Skeletal muscle satellite cell (primary cell): ENCODE results near the gene MCCC1.
"Not testable (repeated sequence)": the region's sequence is repeated elsewhere in the genome, so short reads cannot be mapped to it uniquely, and the experiment has no call there.

ENCODE experiments used
- H3K27me3 ChIP-seq: 2 replicates; pipeline ENCODE4 v1.7.0; 2013; ENCODE audit warnings: low read length; ENCODE audit not compliant: control insufficient read depth, insufficient read depth
- H3K36me3 ChIP-seq: 2 replicates; pipeline ENCODE4 v1.7.0; 2013; ENCODE audit warnings: mild to moderate bottlenecking, control low read depth, low read length; ENCODE audit not compliant: insufficient read depth
- H3K4me1 ChIP-seq: 2 replicates; pipeline ENCODE4 v1.7.0; 2013; ENCODE audit warnings: low read length; ENCODE audit not compliant: control insufficient read depth, insufficient read depth
- H3K4me2 ChIP-seq: 2 replicates; pipeline ENCODE4 v1.7.0; 2013; ENCODE audit warnings: mild to moderate bottlenecking, low read length
- H3K4me3 ChIP-seq: 2 replicates; pipeline ENCODE4 v1.7.0; 2013; ENCODE audit warnings: low read length
- H3K9ac ChIP-seq: 2 replicates; pipeline ENCODE4 v1.7.0; 2013; ENCODE audit warnings: mild to moderate bottlenecking, low read depth, low read length, moderate library complexity
- H3K9me3 ChIP-seq: replicated peaks from 2 replicates; pipeline ENCODE4 v1.7.0; 2013; ENCODE audit warnings: mild to moderate bottlenecking, control low read depth, low read length

The MCCC1 gene

DNA sequence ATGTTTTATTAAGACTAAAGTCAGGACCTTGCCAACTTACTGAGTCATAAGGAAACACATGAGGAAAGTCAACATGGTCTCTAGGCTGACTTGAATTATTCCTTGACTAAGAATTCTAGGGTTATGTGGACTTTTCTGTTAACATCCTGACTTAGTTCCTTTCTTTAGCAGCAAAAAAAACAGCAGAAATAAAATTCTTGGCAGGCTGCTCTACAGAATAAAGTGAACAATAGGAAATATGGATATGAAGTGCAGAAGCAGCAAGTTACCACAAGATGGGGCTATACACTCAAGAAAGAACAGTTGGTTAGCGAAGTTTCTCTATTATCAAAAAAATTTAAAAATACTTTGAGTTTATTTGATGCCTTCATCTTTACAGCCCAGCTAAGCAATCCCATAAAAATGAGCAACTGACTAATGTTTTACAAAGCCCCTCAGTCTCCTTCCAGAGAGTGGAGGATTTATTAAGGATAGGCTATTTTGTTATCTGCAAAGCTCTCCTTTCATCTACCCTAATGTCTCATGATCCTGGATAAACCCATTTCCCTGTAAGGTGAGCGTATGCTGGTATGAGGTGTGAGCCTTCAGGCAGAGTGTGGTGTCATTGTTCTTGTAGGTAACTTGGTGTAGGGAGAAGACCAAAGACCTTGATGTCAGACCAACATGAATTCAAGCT, 23.1 kb upstream of the MCCC1 start:
- Histone ChIP-seq H3K36me3 (no peaks in the 10 kb centered on the region), H3K4me2 (peak overlapping the region; percentile 16), H3K9ac (no peak overlapping the region)

GRCh38 chr3:183120538-183121215, 21.4 kb upstream of the MCCC1 start:
- Histone ChIP-seq H3K9me3 (no peaks in the 10 kb centered on the region), H3K9ac (no peak overlapping the region), H3K4me1 (peaks cover 18% of the 10 kb centered on the region)

More for the DNA sequence above, 23.1 kb upstream of the MCCC1 start:
- Histone ChIP-seq H3K9me3 (no peaks in the 10 kb centered on the region), H3K4me1 (peaks cover 18% of the 10 kb centered on the region), H3K27me3 (peaks cover 4% of the 10 kb centered on the region), H3K4me3 (no peak overlapping the region)

GRCh38 chr3:183117056-183117455, 17.8 kb upstream of the MCCC1 start:
- no peak overlapping the region for H3K9ac ChIP-seq
- no peak overlapping the region for H3K4me2 ChIP-seq
- H3K4me1 ChIP-seq, result peaks cover 5% of the 10 kb centered on the region
- peaks cover 39% of the 10 kb centered on the region for H3K27me3 ChIP-seq
- H3K4me3 ChIP-seq, result no peak overlapping the region
- H3K36me3 ChIP-seq, result no peaks in the 10 kb centered on the region
- no peaks in the 10 kb centered on the region for H3K9me3 ChIP-seq

More at GRCh38 chr3:183120538-183121215, 21.4 kb upstream of the MCCC1 start:
- H3K4me2 ChIP-seq, result no peak overlapping the region
- no peak overlapping the region for H3K4me3 ChIP-seq
- H3K27me3 ChIP-seq, result peaks cover 22% of the 10 kb centered on the region
- H3K36me3 ChIP-seq, result no peaks in the 10 kb centered on the region

DNA sequence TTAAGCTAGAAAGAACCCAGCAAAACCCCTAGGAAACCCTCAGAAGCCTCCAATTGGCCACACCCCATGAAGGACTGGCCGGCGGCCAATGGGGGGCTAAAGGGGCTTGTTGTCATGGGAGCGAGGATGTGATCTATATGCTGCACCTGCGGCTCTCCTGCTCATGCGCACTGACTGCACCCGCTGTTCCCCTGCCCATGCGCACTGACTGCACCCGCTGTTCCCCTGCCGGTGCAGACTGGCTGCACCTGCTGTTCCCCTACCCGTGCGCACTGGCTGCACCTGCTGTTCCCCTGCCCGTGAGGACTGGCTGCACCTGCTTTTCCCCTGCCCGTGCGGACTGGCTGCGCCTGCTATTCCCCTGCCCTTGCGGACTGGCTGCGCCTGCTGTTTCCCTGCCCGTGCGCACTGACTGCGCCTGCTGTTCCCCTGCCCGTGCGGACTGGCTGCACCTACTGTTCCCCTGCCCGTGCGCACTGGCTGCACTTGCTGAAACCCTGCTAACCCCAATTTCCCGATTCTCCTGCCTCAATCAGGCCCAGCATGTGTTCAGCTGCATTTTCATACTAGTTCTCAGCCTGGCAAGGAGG, 16.8 kb upstream of the MCCC1 start:
- Histone ChIP-seq H3K27me3 (peaks cover 39% of the 10 kb centered on the region), H3K9ac (no peak overlapping the region), H3K4me2 (peak overlapping the region; percentile 47), H3K4me1 (no peaks in the 10 kb centered on the region), H3K9me3 (no peaks in the 10 kb centered on the region), H3K4me3 (no peak overlapping the region), H3K36me3 (no peaks in the 10 kb centered on the region)

- H3K9ac ChIP-seq, result no peak overlapping the region
- H3K4me1 ChIP-seq, result no peaks in the 10 kb centered on the region
- no peaks in the 10 kb centered on the region for H3K9me3 ChIP-seq
- no peak overlapping the region for H3K4me2 ChIP-seq
- peaks cover 39% of the 10 kb centered on the region for H3K27me3 ChIP-seq
- no peak overlapping the region for H3K4me3 ChIP-seq
- no peaks in the 10 kb centered on the region for H3K36me3 ChIP-seq
These were observed 15.3 kb upstream of the MCCC1 start for GRCh38 chr3:183114384-183115178.

GRCh38 chr3:183109847-183110246, 10.6 kb upstream of the MCCC1 start:
- peaks cover 11% of the 10 kb centered on the region for H3K27me3 ChIP-seq
- H3K36me3 ChIP-seq, H3K4me2 ChIP-seq, H3K4me3 ChIP-seq, H3K4me1 ChIP-seq, H3K9ac ChIP-seq, H3K9me3 ChIP-seq: not testable (repeated sequence)

- H3K9ac ChIP-seq, result no peak overlapping the region
- H3K4me3 ChIP-seq, result no peak overlapping the region
- no peak overlapping the region for H3K4me2 ChIP-seq
- no peaks in the 10 kb centered on the region for H3K36me3 ChIP-seq
- no peaks in the 10 kb centered on the region for H3K27me3 ChIP-seq
- no peaks in the 10 kb centered on the region for H3K4me1 ChIP-seq
- H3K9me3 ChIP-seq, result no peaks in the 10 kb centered on the region
These were observed 9.2 kb upstream of the MCCC1 start for GRCh38 chr3:183108470-183108869.

GRCh38 chr3:183108001-183108449, 8.7 kb upstream of the MCCC1 start:
- Histone ChIP-seq H3K9ac (no peak overlapping the region), H3K27me3 (no peaks in the 10 kb centered on the region), H3K9me3 (no peaks in the 10 kb centered on the region), H3K4me1 (no peaks in the 10 kb centered on the region), H3K4me2 (no peak overlapping the region), H3K4me3 (no peak overlapping the region), H3K36me3 (no peaks in the 10 kb centered on the region)

- not testable (repeated sequence) for H3K27me3 ChIP-seq, H3K4me3 ChIP-seq, H3K4me1 ChIP-seq, H3K4me2 ChIP-seq, H3K9me3 ChIP-seq, H3K36me3 ChIP-seq, H3K9ac ChIP-seq
These were observed 8.1 kb upstream of the MCCC1 start for GRCh38 chr3:183107372-183107771.

- no peak overlapping the region for H3K9ac ChIP-seq
- no peaks in the 10 kb centered on the region for H3K4me1 ChIP-seq
- no peaks in the 10 kb centered on the region for H3K36me3 ChIP-seq
- H3K9me3 ChIP-seq, result no peaks in the 10 kb centered on the region
- H3K4me2 ChIP-seq, result no peak overlapping the region
- no peak overlapping the region for H3K4me3 ChIP-seq
- no peaks in the 10 kb centered on the region for H3K27me3 ChIP-seq
These were observed 7.3 kb upstream of the MCCC1 start for GRCh38 chr3:183106635-183107034.

DNA sequence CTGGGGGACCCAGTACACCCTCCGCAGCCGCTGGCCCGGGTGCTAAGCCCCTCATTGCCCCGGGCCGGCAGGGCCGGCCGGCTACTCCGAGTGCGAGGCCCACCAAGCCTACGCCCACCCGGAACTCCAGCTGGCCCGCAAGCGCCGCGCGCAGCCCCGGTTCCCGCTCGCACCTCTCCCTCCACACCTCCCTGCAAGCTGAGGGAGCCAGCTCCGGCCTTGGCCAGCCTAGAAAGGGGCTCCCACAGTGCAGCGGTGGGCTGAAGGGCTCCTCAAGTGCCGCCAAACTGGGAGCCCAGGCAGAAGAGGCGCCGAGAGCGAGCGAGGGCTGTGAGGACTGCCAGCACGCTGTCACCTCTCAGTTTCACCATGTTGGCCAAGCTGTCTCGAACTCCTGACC, 4.7 kb upstream of the MCCC1 start:
- H3K4me1 ChIP-seq, H3K9ac ChIP-seq, H3K27me3 ChIP-seq, H3K36me3 ChIP-seq, H3K9me3 ChIP-seq, H3K4me3 ChIP-seq, H3K4me2 ChIP-seq: not testable (repeated sequence)
